Right lobe of liver (tissue), 4 donors: ENCODE data around the gene PSMD14.

Experiments
- CTCF ChIP-seq, 4 donors: fragments of 200-600 bp in 3 of 4; fragments of 450-650 bp in 1 of 4; IDR thresholded peaks; one replicate each; pipeline versions ENCODE4 v1.5.1 to v1.8.0; 2016 to 2022; ENCODE audit warnings: antibody characterized with exemption in 4 of 4, mild to moderate bottlenecking in 2 of 4
- POLR2A ChIP-seq: fragments of 450-650 bp; IDR thresholded peaks from one replicate; pipeline ENCODE4 v1.6.1; 2017; ENCODE audit warnings: antibody characterized with exemption, mild to moderate bottlenecking
- donor health status: DM: no; HTN: no; CAD: no.
- donor health status: DM: no; HTN: no; CAD: no.
- donor health status: DM: no; HTN: yes; CAD: no.

GRCh38 chr2:161306919-161307318 is 1.3 kb upstream of the PSMD14 start:
- no peak for TF ChIP-seq CTCF (IDR thresholded peaks at IDR 0.05)
- no peak for TF ChIP-seq POLR2A
